K562 (cell line): ENCODE data around the gene EME2.

Source experiments
- HDGF ChIP-seq: fragments of 450-650 bp; IDR thresholded peaks from 2 replicates; pipeline ENCODE4 v1.6.1; 2016
- KDM1A ChIP-seq, 2 experiments: fragments of 450-650 bp; IDR thresholded peaks; 2 replicates each; pipeline ENCODE4 v1.6.1; 2016; ENCODE audit warnings: mild to moderate bottlenecking in 2 of 2
- NR2C1 ChIP-seq, 2 experiments: fragments of 450-650 bp; IDR thresholded peaks; 2 replicates each; pipeline ENCODE4 v1.6.1; 2017; ENCODE audit warnings: mild to moderate bottlenecking in 2 of 2, antibody characterized with exemption in 1 of 2, inconsistent platforms in 1 of 2, missing compliant biosample characterization in 1 of 2, missing genetic modification characterization in 1 of 2
- NRF1 ChIP-seq, 2 experiments: fragments of 450-650 bp; IDR thresholded peaks in 1 of 2; conservative IDR thresholded peaks in 1 of 2; 2 replicates each; pipeline ENCODE4 v1.6.1; 2014; ENCODE audit warnings: mild to moderate bottlenecking in 2 of 2
- TF ChIP-seq, protein P1 (sequence below): sonication (generic); formaldehyde crosslinking; IDR thresholded peaks from 2 replicates; pipeline ENCODE4 v1.8.1; 2023; ENCODE audit warnings: mild to moderate bottlenecking, missing genetic modification reagents, moderate library complexity
- TF ChIP-seq, protein P2 (sequence below): sonication (generic); formaldehyde crosslinking; IDR thresholded peaks from 2 replicates; pipeline ENCODE4 v1.8.1; 2023; ENCODE audit warnings: mild to moderate bottlenecking, missing genetic modification reagents
- TF ChIP-seq, protein P3 (sequence below): fragments of 250-450 bp; sonication (Bioruptor Pico); IDR thresholded peaks from 2 replicates; pipeline ENCODE4 v1.4.0; 2020; ENCODE audit warnings: borderline replicate concordance

DNA sequence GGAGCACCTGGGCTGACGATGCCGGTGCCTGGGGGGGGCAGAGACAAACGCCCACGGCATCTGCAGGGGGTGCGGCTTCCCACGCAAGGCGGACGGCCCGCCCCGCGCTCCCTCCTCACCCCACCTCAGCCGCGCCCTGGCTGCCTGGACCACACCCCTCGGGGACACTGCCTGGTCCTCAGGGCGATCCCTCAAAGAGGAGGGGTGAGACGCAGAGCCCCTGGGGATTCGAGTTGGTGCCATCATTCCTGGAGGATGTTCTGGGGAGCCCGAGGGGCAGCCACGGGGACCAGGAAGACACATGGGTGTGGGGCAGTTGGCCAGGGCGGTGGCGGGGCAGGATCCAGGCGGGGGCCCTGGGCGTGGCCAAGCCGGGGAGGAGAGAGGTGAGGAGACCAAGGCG, 17.0 kb downstream of the EME2 start:
- TF ChIP-seq, protein P1, sequence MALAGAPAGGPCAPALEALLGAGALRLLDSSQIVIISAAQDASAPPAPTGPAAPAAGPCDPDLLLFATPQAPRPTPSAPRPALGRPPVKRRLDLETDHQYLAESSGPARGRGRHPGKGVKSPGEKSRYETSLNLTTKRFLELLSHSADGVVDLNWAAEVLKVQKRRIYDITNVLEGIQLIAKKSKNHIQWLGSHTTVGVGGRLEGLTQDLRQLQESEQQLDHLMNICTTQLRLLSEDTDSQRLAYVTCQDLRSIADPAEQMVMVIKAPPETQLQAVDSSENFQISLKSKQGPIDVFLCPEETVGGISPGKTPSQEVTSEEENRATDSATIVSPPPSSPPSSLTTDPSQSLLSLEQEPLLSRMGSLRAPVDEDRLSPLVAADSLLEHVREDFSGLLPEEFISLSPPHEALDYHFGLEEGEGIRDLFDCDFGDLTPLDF, result no peak
- TF ChIP-seq KDM1A (IDR thresholded peaks at IDR 0.05) (no peak), NRF1 (conservative IDR thresholded peaks at IDR 0.05 in 1 of 2, IDR thresholded peaks at IDR 0.05 in 1 of 2) (no peak), HDGF (no peak), NR2C1 (IDR thresholded peaks at IDR 0.05) (no peak), NR2C1 (tag; IDR thresholded peaks at IDR 0.05) (no peak)
- TF ChIP-seq, protein P2, sequence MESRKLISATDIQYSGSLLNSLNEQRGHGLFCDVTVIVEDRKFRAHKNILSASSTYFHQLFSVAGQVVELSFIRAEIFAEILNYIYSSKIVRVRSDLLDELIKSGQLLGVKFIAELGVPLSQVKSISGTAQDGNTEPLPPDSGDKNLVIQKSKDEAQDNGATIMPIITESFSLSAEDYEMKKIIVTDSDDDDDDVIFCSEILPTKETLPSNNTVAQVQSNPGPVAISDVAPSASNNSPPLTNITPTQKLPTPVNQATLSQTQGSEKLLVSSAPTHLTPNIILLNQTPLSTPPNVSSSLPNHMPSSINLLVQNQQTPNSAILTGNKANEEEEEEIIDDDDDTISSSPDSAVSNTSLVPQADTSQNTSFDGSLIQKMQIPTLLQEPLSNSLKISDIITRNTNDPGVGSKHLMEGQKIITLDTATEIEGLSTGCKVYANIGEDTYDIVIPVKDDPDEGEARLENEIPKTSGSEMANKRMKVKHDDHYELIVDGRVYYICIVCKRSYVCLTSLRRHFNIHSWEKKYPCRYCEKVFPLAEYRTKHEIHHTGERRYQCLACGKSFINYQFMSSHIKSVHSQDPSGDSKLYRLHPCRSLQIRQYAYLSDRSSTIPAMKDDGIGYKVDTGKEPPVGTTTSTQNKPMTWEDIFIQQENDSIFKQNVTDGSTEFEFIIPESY (CRISPR knock-in tag), result 0 out of 2 replicates have a peak, but pooled peaks have one; percentile 11
- TF ChIP-seq, protein P3, sequence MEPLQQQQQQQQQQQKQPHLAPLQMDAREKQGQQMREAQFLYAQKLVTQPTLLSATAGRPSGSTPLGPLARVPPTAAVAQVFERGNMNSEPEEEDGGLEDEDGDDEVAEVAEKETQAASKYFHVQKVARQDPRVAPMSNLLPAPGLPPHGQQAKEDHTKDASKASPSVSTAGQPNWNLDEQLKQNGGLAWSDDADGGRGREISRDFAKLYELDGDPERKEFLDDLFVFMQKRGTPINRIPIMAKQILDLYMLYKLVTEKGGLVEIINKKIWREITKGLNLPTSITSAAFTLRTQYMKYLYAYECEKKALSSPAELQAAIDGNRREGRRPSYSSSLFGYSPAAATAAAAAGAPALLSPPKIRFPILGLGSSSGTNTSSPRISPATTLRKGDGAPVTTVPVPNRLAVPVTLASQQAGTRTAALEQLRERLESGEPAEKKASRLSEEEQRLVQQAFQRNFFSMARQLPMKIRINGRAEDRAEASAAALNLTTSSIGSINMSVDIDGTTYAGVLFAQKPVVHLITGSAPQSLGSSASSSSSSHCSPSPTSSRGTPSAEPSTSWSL, result no peak
